Hepatocyte (in vitro differentiated cells): ENCODE data around the gene HECW1. TPM values are rescaled to one million over a fixed set of nuclear protein-coding genes. Genes with fewer than 3 reads are reported as not detected.

Source experiments
- DNase-seq: peaks from one replicate; pipeline ENCODE4 v3.0.0-alpha.2; 2016; ENCODE audit warnings: low spot score
- H2AFZ ChIP-seq: fragments of 200-600 bp; sonication (generic); 2 replicates; pipeline ENCODE4 v1.6.0; 2016; ENCODE audit warnings: antibody characterized with exemption, mild to moderate bottlenecking
- H3K27ac ChIP-seq: fragments of 200-600 bp; sonication (generic); 2 replicates; pipeline ENCODE4 v1.5.1; 2016; ENCODE audit warnings: mild to moderate bottlenecking
- H3K27me3 ChIP-seq: fragments of 200-600 bp; sonication (generic); 2 replicates; pipeline ENCODE4 v1.6.1; 2016
- H3K36me3 ChIP-seq: fragments of 200-600 bp; sonication (generic); replicated peaks from 2 replicates; pipeline ENCODE4 v1.5.1; 2016; ENCODE audit warnings: low read depth; ENCODE audit not compliant: insufficient read depth
- H3K4me1 ChIP-seq: fragments of 200-600 bp; sonication (generic); 2 replicates; pipeline ENCODE4 v1.5.1; 2016; ENCODE audit warnings: mild to moderate bottlenecking, moderate library complexity; ENCODE audit not compliant: insufficient read depth
- H3K4me2 ChIP-seq: fragments of 200-600 bp; sonication (generic); 2 replicates; pipeline ENCODE4 v1.6.0; 2016
- H3K4me3 ChIP-seq: fragments of 200-600 bp; sonication (generic); 2 replicates; pipeline ENCODE4 v1.5.1; 2016; ENCODE audit warnings: mild to moderate bottlenecking
- H3K79me2 ChIP-seq: fragments of 200-600 bp; sonication (generic); 2 replicates; pipeline ENCODE4 v1.6.0; 2017; ENCODE audit warnings: mild to moderate bottlenecking
- H3K9me2 ChIP-seq: fragments of 200-600 bp; sonication (generic); replicated peaks from 2 replicates; pipeline ENCODE4 v1.6.0; 2017; ENCODE audit warnings: mild to moderate bottlenecking; ENCODE audit not compliant: insufficient read depth
- H3K9me3 ChIP-seq: fragments of 200-600 bp; sonication (generic); 2 replicates; pipeline ENCODE4 v1.5.1; 2016; ENCODE audit warnings: low read depth, mild to moderate bottlenecking
- H4K20me1 ChIP-seq: fragments of 200-600 bp; sonication (generic); 2 replicates; pipeline ENCODE4 v1.6.0; 2016; ENCODE audit warnings: mild to moderate bottlenecking; ENCODE audit not compliant: insufficient read depth, poor library complexity, severe bottlenecking
- EZH2 ChIP-seq: fragments of 200-600 bp; sonication (generic); IDR thresholded peaks from 2 replicates; pipeline ENCODE4 v1.6.1; 2016; ENCODE audit warnings: antibody characterized with exemption, mild to moderate bottlenecking, borderline replicate concordance
- EZH2phosphoT487 ChIP-seq: fragments of 200-600 bp; sonication (generic); IDR thresholded peaks from one replicate; pipeline ENCODE4 v1.6.1; 2018; ENCODE audit warnings: antibody characterized with exemption, mild to moderate bottlenecking, low read depth, moderate library complexity; ENCODE audit not compliant: unreplicated experiment, severe bottlenecking
- WGBS: methylation state at CpG from one replicate; pipeline ENCODE4 v1.1.6; 2016; ENCODE audit warnings: low lambda C conversion rate; ENCODE audit errors: missing lambda C conversion rate; 5-methylcytosine and 5-hydroxymethylcytosine counted together
- polyA plus RNA-seq: library from polyadenylated mRNA; unstranded; fragments of >200 nt; fragmentation: Nextera tagmentation; extraction: Ambion mirVana; gene quantifications from 2 replicates; pipeline ENCODE4 v1.2.1, GENCODE V29; 2016
- total RNA-seq: library from RNA; depleted of rRNA; stranded (reverse); fragments of >200 nt; gene quantifications from 2 replicates; pipeline ENCODE4 v1.2.3, GENCODE V29; 2014
- TF ChIP-seq, protein P1 (sequence below): fragments of 200-600 bp; sonication (generic); IDR thresholded peaks from 2 replicates; pipeline ENCODE4 v1.5.1; 2016; ENCODE audit warnings: antibody characterized with exemption, mild to moderate bottlenecking; ENCODE audit not compliant: poor library complexity

HECW1 gene
- total and polyA plus RNA-seq, 2 experiments from 2014 or later = 1.5 to 7.6 TPM

DNA sequence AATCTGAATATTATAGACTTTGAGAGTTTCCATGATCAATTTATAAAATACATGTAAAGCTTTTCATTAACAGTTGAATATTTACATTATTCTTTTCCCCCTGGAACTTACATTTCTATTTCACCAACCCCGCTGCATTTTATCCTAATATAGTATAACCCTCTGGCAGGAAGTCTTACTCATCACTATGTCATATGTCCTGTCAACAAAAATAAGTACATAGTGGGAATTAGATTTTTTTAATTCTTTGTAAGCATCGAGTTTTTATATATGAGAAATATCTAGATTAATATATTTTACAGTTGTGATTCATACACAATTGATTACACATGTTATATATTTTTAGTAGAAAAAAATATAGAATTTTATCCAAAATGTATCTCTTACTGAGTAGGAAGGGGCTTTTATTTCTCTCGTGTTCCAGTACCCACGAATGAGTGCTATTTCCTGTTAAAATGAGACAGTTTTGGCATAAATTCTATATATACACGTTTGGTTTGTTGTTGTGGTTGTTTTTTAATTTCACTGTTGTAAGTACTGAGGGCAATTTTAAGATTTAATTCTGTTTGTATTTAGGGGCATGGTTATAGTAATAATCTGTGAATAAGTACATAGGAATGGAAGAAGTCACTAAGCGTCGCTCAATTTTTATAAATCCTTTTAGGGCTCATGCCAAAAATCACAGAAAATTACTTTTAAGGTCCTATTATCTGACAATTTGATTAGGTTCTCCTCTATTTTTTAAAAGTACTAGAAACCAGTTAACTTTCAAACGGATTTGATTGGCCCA is 87.1 kb downstream of the HECW1 start:
- H3K27ac ChIP-seq = no peak overlapping the region
- TF ChIP-seq EZH2phosphoT487 (no peak), EZH2 (no peak)
- TF ChIP-seq, protein P1, sequence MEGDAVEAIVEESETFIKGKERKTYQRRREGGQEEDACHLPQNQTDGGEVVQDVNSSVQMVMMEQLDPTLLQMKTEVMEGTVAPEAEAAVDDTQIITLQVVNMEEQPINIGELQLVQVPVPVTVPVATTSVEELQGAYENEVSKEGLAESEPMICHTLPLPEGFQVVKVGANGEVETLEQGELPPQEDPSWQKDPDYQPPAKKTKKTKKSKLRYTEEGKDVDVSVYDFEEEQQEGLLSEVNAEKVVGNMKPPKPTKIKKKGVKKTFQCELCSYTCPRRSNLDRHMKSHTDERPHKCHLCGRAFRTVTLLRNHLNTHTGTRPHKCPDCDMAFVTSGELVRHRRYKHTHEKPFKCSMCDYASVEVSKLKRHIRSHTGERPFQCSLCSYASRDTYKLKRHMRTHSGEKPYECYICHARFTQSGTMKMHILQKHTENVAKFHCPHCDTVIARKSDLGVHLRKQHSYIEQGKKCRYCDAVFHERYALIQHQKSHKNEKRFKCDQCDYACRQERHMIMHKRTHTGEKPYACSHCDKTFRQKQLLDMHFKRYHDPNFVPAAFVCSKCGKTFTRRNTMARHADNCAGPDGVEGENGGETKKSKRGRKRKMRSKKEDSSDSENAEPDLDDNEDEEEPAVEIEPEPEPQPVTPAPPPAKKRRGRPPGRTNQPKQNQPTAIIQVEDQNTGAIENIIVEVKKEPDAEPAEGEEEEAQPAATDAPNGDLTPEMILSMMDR = no peak
- no peaks in the 10 kb centered on the region for H3K4me1 ChIP-seq
- H2AFZ ChIP-seq = no peak overlapping the region
- WGBS = 57% methylated on average over 8 of the region's 8 CpGs
- no peaks in the 10 kb centered on the region for H3K36me3 ChIP-seq
- no peak for DNase-seq
- no peaks in the 10 kb centered on the region for H3K9me3 ChIP-seq
- no peak overlapping the region for H3K4me2 ChIP-seq
- no peaks in the 10 kb centered on the region for H3K9me2 ChIP-seq
- H3K27me3 ChIP-seq = peaks cover 3% of the 10 kb centered on the region
- H4K20me1 ChIP-seq = no peaks in the 10 kb centered on the region
- H3K79me2 ChIP-seq = no peaks in the 10 kb centered on the region
- no peak overlapping the region for H3K4me3 ChIP-seq

DNA sequence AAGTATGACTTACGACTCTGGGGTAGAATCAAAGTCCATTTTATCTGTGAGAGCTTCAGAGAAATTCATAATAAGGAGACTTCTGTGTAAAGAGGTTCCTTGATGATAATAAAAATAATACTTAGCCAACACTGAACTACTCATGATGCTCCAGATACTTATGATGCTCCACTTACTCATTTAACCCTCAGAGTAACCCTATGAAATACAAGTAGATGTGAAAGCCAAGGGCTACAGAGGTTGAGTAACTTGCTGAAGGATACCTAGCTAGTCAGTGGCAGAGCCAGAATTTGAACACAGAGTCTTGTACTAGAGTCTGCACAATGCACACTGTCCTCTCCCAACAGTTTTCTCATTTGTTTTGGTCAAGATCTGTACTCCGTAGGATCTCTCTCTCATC is 89.5 kb downstream of the HECW1 start:
- 94% methylated on average over 2 of the region's 2 CpGs for WGBS

GRCh38 chr7:43204081-43204480 is 91.6 kb downstream of the HECW1 start:
- peaks cover 3% of the 10 kb centered on the region for H3K27me3 ChIP-seq
- no peaks in the 10 kb centered on the region for H4K20me1 ChIP-seq
- H3K4me1 ChIP-seq = no peaks in the 10 kb centered on the region
- no peak for DNase-seq
- no peak overlapping the region for H3K4me2 ChIP-seq
- H3K9me3 ChIP-seq = no peaks in the 10 kb centered on the region
- TF ChIP-seq, protein P1 = no peak
- TF ChIP-seq EZH2phosphoT487 (no peak), EZH2 (no peak)
- WGBS = 79% methylated on average over 1 of the region's 1 CpG
- H3K27ac ChIP-seq = no peak overlapping the region
- no peaks in the 10 kb centered on the region for H3K9me2 ChIP-seq
- H3K4me3 ChIP-seq = no peak overlapping the region
- no peaks in the 10 kb centered on the region for H3K79me2 ChIP-seq
- no peaks in the 10 kb centered on the region for H3K36me3 ChIP-seq
- H2AFZ ChIP-seq = no peak overlapping the region

More for the DNA sequence above, 89.5 kb downstream of the HECW1 start:
- no peak overlapping the region for H3K4me3 ChIP-seq
- no peaks in the 10 kb centered on the region for H3K79me2 ChIP-seq
- H3K27ac ChIP-seq = no peak overlapping the region
- no peaks in the 10 kb centered on the region for H3K36me3 ChIP-seq
- H3K9me3 ChIP-seq = no peaks in the 10 kb centered on the region
- H3K4me2 ChIP-seq = no peak overlapping the region
- no peak for TF ChIP-seq EZH2
- TF ChIP-seq EZH2phosphoT487 = no peak
- TF ChIP-seq, protein P1 = no peak
- no peaks in the 10 kb centered on the region for H4K20me1 ChIP-seq
- H3K4me1 ChIP-seq = no peaks in the 10 kb centered on the region
- no peak overlapping the region for H2AFZ ChIP-seq
- DNase-seq = no peak
- H3K9me2 ChIP-seq = no peaks in the 10 kb centered on the region
- peaks cover 3% of the 10 kb centered on the region for H3K27me3 ChIP-seq
